HG03064 (cell line): ENCODE results near the gene TRPC6.

Experiments
- ATAC-seq: cut with Tn5 transposase; IDR thresholded peaks from one replicate; pipeline ENCODE4 v1.9.1; 2021; ENCODE audit warnings: low read depth; ENCODE audit not compliant: unreplicated experiment

The TRPC6 gene

DNA sequence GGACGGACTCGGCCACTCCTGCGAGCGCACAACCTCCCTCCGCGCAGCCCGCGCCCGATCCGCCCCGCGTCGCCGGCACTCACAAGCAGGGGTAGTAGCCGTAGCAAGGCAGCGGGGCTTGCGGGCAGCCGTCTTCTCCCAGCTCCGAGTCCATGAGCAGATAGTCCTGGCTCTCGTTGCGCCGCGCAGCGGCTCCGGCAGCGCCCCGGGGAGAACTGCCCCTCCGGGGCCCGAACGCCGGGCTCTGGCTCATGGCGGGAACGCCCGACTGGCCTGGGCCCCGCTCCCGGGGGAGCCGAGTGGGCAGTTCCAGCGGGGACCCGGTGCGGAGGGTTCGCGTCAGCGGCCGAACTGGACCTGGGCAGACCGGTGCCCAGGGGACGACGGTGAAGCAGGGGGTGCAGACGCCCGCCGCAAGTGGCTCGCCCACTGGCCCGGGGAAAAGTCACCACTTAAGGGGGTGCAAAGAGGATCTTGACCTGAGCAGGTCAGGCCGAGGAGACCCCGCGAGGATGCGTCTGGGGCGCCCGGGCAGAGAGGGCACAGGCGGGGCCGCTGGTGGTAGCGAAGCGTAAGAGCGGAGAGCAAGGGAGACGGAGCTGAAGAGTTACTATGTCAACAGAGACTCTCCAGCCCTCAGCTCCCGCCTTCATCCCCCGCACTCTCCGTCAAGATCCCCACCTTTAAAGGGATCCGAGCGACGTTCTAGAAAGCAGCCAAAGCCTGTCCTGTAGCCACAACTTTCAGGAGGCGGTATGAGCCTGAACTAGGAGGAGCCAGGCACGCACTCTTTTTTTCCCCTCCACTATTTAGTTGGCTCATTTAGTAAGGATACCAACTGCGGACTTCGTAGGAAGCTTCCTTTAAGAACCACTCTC is at the start of gene TRPC6:
Gene TRPC6 (minus strand): TSS at position 757 of the 878 bp plus-strand sequence. CDS start 504 bp downstream, at position 253.
- no peak for ATAC-seq

DNA sequence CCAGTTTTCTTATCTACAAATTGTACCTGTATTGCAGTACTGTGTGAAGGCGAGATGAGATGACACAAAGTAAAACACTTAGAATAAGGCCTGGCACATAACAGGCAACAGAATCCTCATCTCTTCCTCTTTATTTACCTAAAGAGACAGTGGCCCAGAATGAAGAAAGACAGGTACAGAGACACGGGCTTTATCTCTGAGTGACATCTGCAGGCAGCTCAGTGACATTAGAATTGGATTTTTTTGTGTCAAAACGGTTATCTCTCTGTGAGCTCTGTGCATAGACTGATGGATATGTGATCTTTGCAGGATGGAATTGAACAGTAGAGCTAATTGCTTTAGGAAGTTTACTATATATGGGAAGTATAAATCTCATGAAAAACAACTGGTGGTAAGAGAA is 36.2 kb upstream of the TRPC6 start:
- ATAC-seq, result no peak

DNA sequence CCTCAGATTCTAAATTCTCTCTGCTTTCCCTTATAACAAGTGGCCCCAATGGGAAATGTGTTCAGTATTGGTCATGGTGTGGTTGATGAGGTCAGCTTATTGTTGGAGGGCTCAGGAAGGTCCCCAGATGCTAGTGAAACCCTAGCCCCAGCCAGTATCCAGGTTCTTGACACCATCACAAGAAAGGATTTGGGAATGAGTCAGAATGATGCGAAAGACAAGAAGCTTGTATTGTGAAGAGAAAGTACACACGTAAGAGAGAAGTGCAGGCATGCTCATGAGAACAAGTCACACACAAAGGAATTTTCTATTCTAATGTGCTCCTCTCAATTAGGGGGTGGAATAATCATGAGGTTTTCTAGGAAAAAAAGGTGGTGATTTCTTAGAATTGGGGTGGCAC is 34.9 kb upstream of the TRPC6 start:
- no peak for ATAC-seq

DNA sequence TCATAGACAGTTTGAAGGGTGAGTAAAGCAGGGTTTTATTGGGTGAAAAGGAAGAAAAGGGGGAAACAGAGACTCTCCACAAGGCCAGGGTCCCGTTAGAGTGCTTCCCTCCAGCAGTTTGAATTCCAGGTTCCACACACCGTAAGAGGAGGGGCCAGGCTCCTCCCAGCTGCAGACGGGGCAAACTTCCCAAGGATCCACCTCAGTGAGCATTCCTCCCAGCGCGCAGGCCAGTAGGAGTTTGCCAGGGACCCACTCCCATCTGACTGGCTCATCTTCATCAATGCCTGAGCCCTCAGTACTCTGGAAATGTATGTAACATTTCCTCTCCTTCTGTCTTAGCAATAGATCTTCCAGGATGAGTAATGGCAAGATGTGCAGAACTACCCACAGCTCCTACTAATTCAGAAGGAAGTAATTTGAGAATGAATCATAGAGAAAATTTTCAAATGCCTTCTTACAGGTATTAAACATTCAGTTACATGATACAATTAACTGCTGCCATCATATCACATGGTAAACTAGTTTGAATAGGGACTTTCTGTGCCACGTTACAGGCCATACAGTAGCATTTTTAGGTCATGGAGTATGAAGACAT is 34.0 kb upstream of the TRPC6 start:
- ATAC-seq, result no peak

DNA sequence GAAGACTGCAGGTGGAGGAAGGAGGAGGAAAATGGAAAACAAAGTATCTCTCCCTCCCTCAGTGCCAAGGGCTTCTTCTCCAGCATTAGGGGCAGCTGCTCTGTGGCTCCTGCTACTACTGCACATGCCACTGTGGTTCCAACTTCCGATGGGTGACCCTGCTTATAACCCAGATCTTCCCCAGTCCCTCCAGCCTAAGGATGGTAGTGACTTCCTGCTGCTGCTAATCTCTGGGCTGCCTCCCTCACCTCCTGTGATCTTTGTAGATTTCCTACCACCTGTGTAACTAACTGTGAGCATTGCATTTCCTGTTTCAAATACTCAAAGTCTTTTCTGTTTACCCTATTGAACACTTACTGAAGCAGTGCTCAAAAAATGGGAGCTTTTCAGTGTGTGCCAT is 28.7 kb upstream of the TRPC6 start:
- ATAC-seq, result no peak

DNA sequence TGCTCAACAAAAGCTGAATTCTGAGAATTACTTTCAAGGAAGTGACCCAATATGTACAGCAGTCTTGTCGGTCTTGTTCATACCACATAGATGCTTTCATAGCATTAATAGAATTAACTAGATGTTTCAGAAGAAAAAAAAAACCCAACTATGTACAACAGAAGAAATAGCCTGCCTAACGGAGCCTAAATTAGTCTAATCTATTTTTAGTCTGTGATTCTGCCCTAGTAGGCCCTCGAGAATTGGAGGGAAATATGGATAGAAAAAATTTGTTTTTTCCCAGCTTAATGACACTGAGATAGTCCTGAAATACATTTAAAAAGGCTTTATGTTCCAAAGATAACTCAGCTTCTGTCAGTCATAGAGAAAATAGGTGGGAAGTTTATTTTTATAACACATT is 17.1 kb upstream of the TRPC6 start:
- ATAC-seq, result no peak

DNA sequence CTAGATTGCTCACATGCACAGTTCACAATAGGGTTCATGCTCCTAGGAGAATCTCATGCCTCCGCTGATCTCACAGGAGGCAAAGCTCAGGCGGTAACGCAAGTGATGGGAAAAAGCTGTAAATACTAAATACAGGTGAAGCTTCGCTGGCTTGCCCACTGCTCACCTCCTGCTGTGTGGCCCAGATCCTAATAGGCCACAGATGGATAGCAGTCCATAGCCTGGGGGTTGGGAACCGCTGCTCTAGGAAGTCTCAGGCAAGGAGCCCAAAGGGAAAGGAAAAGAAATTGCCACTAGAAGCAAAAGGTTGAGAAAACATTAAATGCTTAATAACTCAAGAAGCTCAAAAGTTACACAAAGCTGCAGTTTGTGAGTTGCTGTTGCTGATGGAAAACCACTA is 3.2 kb upstream of the TRPC6 start:
- ATAC-seq, result no peak

DNA sequence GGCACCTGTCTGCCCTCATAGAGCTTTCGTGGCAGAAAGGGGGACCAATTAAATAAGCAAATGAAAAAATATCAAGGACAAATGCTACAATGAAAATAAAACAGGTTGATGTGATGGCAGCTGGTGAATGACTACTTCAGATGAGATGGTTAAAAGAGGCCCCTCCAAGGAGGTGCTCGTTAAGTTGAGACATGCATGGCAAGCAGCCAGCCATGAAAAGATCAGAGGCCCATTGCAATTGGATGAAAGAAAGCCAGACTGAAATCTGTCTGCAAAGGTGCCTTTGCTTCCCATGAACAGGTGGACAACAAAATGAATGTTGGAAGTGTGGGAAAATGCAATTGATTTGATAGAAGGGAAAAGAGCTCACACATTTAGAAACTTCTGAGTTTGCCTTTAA is 848 bp upstream of the TRPC6 start:
- ATAC-seq, result no peak

DNA sequence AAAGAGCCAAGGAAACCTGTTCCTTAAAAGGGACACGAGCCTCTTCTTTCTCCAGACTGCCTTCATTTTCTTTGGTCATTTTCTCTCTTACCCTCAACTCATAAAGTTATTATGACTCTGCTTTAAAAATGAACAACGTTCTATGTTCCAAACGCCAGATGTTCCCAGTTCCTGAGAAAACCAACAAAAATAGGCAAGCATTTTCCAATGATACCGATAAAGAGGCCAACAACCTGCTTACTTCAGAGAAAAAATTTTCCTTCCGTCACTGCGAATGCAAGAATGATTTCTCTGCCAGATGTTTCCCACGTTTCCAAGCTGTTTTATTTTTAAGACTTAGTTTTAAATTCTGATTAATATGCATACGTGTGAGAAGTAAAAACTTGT is 315 bp upstream of the TRPC6 start:
- ATAC-seq, result no peak

DNA sequence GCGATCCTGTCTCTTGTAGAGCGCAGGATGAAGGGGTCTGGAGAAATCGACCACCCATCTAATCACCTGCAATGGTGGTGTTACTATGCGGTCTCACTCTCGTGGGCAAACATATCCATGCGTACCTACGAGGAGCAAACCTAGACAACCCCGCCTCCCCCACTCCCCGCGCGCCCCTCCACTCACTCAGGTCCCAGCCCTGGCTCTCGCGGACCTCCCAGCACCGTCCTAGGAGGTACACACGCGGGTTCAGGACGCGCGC is 887 bp downstream of the TRPC6 start:
- ATAC-seq, result no peak

DNA sequence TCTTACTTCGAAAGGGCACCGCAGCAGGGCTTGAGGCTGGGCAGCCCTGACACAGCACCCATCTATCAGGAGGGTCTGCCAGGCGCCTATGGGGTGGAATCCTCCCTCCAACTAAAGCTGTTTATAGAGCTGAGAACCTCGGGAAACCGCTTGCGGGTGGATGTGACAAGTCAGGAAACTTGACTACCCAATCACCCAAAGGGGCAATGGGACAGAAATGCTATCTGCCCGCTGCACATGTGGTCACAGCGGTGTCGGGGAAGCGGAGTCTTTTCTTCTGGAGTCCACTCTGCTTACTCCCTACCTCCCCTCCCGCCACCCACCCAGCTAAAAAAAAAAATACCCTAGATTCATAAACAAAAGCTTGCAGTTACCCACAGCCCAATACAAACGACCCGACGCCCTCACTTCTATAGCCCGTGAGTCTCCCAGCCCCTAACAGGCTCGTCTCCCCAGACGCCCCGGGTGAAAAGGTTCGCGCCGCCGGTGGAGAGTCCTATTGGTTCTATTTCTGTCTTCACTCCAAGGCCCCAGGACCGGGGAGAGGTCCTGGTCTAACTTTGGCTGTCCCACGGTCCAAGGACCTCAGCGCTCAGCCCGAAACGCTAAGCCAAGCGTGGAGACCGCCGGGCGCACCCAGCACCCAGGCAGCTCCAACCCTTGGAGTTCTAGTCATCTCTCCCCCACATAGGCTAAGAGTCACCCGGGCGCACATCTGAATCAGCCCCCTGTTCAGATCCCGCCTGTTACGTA is 1.4 kb downstream of the TRPC6 start:
- ATAC-seq, result no peak

DNA sequence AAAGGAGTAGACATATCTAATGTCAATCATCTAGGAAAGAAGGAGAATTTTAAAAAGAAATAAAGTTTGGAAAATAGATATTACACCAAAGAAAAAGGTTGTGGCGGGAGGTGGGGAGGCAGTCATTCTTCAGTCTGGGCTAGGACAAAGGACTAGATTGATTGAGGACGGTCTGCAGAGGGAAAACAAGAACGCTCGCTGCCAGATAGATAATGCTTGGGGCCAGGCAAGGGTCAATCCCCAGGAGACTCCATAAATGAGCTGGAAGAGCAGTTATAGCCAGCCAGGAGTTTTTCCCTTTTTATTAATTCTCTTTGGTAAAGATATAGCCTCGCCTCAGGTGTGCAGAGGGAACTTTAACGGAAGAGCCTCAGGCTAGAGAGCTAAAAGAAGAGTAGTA is 6.3 kb downstream of the TRPC6 start:
- ATAC-seq, result no peak

DNA sequence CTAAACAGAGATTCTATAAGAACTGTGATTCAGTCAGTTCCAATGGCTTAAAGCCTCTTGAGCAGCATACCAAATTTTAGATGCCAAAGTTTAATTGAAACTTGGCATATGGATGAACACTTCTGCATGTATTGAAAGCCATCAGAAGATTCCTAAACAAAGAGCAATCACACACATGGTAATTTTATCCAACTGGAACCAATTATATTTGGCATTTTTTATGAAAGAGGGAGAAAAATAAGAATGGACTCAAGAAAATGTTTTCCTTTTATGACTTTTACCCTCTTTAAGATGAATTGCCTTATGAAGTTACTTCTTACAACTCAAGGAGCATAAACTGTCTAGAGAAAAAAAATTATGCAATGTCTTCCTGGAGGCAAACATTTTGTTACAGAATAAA is 7.4 kb downstream of the TRPC6 start:
- no peak for ATAC-seq

DNA sequence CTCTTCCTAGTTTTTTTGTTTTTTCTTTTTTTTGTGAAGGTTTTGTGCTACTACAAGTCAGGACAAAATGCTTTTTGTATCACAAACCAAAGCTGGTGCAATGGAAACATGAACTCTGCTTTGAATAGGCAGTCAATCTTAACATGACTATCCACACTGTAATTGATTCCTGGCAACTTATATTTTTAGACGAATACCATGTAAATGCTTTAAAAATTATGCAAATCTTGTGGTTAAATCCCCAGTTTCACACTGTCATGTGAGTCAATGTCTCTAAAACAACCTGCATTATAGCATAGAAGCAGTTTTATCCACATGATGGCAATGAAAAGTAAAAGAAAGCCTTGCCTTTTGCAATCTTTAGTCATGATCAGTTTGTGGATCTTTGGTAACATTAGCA is 8.9 kb downstream of the TRPC6 start:
- ATAC-seq, result no peak

DNA sequence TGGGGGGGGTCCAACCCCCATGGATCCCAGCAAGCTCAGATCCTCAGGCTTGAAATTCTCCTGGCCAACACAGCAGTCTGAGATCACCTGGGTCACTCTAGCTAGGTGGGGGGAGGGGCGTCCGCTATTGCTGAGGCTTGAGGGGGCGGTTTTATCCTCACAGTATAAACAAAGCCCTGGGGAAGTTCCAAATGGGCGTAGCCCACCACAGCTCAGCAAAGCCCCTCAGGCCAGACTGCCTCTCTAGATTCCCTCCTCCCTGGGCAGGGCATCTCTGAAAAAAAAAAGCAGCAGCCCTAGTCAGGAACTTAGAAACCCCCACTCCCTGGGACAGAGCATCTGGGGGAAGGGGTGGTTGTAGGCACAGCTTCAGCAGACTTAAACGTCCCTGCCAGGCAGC is 16.7 kb downstream of the TRPC6 start:
- ATAC-seq, result no peak

DNA sequence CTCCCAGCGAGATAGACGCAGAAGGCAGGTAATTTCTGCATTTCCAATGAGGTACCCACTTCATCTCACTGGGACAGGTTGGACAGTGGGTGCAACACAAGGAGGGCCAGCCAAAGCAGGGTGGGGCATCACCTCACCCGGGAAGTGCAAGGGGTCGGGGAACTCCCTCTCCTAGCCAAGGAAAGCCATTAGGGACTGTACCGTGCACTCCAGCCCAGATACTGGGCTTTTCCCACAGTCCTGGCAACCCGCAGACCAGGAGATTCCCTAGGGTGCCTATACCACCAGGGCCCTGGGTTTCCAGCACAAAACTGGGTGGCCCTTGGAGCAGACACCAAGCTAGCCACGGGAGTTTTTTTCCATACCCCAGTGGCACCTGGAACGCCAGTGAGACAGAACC is 17.2 kb downstream of the TRPC6 start:
- no peak for ATAC-seq

DNA sequence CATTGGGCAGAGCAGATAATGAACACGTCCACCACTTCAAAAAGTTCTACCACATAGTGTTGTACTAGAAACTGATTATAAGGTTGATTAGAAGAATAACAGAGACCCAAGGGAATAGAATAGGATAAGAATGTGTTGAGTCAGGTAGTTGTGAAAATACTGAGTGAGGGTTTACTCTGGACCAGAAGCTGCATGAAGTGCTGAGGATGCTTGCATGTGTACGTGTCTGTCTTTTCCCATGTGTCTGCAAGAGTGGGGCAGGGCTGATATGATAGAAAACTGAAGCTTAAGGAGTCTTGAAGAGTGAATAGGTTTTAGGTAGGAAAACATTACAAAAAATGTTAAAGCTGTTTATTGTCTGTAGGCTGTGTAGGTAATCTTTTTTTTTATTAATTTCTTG is 20.6 kb downstream of the TRPC6 start:
- ATAC-seq, result no peak

DNA sequence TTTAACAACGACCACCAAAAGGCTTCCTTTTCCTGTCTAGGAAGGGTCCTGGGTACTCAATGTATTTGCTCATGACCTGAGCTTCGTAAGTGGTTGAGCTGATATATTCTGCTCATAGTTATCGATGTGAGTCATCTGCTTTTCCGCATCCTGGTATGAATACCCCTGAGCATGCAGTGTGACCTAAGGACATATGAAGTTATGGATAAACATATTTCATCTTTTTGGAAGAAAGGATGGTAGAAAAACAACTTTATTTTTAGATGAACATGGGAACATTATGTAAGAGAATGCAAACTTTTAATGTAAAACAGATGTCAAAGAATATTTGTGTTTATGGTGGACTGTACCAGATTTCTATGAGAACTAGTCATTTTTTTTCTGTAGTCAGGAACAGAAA is 28.4 kb downstream of the TRPC6 start:
- ATAC-seq, result no peak

DNA sequence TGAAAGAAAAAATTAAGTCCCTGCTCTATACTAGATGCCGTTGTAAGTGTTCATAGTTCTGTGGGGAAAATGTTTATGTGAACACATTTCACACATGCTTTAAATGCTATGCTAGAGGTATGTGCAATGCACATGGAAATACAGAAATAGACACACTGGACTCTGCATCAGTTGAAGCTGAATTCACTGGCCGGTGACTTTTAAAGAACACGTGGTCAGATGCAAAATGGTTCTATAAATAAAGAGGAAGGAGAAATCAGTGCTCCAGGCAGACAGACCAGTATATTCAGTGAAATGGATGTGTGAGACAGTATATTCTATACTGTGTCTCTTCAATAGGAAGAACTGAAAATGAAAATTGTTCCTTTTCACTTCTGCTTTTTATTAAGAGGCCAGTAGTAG is 29.9 kb downstream of the TRPC6 start:
- peak; percentile 94 for ATAC-seq

DNA sequence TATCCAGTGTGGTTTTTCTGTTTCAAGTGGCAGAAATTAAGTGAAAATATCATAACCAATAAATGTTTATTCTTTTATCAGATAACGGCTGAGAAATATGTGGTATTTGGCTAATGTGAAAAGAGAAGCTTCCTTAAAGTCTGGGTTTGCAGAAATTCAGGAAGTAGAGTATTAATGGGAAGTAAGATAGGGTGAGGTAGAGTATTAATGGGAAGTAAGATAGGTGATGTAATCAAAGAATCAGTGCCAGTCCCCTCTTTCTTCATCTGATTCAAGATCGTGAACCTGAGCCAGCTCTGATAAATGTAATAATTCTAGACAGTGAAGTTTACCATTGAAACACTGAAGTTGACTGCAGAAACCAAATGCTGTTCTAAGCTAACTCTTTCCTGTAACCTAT is 30.9 kb downstream of the TRPC6 start:
- no peak for ATAC-seq

DNA sequence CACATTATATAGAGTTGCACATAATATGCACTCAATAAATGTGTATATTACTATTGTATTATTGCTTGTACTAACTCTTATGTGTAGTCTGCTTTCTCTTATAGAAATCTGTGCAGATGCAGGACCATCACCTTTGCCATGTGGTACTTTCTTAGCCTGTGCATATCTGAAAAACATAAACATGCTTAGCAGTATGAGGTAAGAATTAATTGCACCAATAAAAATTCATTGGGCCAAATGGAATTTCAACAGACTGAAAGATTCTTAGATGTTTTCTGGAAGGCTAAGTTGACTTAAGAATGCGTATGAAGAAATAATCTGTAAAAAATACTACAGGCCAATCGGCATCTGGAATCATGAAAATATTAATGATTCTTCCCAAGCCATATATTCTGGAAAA is 55.3 kb downstream of the TRPC6 start:
- no peak for ATAC-seq
